Activated naive CD4-positive, alpha-beta T cell treated with Interleukin-2 at 50 U/mL for 16 hours (primary cell): Measurements from ENCODE around the gene MPIG6B.

ENCODE experiments used
- DNase-seq: peaks from one replicate; pipeline ENCODE4 v3.0.0-alpha.2; 2020

MPIG6B gene

DNA sequence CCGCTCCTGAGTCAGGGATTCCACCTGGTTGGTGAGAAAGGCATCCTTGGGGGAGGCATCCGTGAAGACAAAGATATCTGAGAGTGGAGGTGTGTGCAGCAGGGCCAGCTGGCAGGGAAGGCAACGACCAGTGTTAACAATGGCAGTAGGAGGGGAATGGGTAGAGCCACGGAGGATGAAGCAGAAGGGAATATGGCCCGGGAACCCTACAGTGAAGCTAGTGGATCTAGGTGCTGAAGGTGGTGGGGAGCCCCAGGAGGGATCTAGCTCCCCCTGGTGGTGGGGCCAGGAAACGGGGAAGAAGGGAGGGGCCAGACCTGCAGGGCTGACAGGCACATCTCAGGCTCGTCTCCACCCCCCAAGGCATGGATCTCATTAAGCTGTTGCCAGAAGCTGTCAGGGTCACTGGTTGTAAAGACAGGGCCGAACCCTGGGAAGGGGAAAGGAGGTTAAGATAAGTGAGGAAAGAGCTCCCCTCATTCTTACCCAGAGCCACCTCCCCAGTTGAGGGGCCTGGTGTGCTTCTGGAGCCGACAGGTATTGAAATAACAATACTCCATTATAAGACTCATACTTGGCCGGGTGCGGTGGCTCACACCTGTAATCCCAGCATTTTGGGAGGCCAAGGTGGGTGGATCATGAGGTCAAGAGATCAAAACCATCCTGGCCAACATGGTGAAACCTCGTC lies 46.7 kb downstream of the MPIG6B start:
- DNase-seq, result peak; percentile 85

DNA sequence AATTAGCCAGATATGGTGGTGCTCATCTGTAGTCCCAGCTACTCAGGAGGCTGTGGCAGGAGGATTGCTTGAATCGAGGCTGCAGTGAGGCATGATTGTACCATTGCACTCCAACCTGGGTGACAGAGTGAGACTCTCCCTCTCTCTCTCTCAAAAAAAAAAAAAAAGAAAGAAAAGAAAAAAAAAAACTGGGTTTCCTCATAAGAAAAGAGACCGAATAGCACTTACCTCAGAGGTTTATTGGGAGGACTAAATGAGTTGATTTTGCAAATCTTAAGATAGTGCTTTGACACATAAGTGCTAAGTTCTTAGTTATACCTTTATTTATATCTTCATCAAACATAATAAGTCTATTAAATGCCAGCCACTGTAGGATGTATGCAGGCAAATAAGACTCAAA lies 47.7 kb downstream of the MPIG6B start:
- no peak for DNase-seq

DNA sequence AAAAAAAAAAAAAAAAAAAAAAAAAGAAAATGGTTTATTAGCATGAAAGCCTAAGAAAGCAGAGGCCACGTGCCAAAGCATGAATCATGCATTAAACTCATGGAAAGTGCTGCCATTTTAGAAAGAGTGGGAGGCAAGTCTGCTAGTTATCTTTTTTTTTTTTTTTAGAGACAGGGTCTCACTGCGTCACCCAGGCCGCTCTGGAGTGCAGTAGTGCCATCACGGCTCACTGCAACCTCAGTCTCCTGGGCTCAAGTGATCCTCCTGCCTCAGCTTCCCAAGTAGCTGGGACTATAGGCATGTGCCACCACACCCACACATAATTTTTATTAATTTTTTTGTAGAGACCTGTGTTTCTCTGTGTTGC lies 48.8 kb downstream of the MPIG6B start:
- DNase-seq, result peak; percentile 13

DNA sequence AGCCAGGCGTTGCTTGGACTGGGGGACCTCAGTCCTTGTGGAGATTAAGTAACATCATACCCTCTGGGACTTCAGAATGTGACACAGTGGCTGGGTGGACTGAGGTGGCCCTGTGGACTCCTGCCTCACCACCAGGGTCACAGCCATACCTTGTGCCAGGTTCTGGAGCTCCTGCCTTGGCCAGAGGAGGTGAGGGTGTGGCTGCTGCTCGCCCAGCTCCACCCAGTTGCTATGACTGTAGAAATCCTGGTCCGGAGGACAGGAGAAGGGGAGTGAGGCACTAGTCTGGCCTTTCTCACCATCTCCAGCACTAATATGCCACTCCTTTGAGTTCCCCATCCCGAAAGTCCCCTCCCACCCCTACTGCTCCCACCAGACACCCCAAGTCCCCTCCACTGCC lies 52.0 kb downstream of the MPIG6B start:
- no peak for DNase-seq

DNA sequence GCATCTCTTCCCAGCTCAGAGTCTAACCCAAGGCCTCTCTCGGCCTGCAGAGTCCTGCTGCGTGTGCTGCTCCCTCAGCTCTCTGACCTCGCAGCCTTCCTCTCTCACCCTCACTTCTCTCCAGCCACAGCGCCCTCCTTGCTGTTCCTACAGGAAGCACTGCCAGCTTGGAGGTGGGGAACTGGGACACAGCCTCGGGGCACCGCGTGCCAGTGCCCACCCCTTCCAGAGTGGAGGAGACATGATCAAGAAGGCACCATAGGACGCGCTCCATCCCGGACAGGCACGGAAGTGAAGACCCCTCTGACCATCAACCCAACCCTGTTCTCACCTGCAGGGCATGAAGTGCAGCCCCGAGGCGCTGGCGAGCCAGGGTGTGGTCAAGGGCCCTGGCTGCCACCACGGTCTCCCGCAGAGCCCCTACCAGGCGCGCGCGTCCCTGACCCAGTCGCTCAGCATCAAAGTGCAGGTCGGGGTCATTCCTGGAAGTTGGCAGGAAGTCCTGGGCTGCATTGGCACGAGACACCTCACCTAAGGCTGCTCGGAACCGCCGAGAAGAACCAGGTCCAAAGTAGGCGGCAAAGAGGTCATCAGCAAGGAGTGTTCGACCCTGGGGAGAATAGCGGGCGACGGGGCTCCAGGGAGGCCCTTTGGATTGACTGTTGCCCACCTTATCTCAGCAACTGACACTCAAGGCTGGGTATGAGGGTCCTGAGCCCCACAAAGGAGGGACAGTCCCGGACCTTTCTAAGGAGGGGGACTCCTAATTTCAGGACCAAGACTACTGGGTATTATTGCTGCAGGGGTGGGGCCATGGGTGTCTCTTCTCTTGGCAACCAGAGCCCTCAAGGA lies 52.7 kb downstream of the MPIG6B start:
- no peak for DNase-seq
